Loucy (cell line): ENCODE results near the gene AQP4.
A peak's percentile ranks its signal among the peaks of the same experiment; 100 is the strongest.

Source experiments
- EZH2phosphoT487 ChIP-seq: fragments of 200-600 bp; IDR thresholded peaks from 2 replicates; pipeline ENCODE4 v1.6.1; 2018; ENCODE audit warnings: antibody characterized with exemption, mild to moderate bottlenecking, moderate library complexity, borderline replicate concordance
- TF ChIP-seq, protein P1 (sequence below): fragments of 200-600 bp; sonication (generic); conservative IDR thresholded peaks from 2 replicates; pipeline ENCODE4 v1.5.1; 2014; ENCODE audit warnings: mild to moderate bottlenecking, antibody characterized with exemption, low read length

DNA sequence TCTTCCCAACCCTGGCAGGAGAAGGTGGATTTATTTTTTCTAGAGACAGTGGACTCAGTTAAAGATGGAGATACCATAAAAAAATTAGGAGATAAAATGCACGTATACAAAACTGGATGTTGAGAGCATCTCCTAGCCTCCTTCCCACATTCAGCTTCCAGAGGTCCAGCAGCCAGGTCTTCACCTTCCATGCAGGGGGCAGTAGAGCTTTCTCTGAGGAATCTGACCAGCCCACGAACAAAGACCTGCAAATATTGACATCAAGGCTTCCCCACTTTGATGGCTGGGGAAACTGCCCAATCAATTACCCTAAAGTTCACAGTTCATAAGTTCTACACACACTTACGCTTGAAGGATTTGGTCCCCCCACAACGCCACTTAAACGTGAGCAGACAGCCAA is 24.5 kb downstream of the AQP4 start:
- TF ChIP-seq, protein P1, sequence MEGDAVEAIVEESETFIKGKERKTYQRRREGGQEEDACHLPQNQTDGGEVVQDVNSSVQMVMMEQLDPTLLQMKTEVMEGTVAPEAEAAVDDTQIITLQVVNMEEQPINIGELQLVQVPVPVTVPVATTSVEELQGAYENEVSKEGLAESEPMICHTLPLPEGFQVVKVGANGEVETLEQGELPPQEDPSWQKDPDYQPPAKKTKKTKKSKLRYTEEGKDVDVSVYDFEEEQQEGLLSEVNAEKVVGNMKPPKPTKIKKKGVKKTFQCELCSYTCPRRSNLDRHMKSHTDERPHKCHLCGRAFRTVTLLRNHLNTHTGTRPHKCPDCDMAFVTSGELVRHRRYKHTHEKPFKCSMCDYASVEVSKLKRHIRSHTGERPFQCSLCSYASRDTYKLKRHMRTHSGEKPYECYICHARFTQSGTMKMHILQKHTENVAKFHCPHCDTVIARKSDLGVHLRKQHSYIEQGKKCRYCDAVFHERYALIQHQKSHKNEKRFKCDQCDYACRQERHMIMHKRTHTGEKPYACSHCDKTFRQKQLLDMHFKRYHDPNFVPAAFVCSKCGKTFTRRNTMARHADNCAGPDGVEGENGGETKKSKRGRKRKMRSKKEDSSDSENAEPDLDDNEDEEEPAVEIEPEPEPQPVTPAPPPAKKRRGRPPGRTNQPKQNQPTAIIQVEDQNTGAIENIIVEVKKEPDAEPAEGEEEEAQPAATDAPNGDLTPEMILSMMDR: peak; percentile 31; the same call in 1 of the 2 replicates
- no peak for TF ChIP-seq EZH2phosphoT487
